HG03520 (cell line): ENCODE results near the gene WNT7B.

Experiments
- ATAC-seq: cut with Tn5 transposase; IDR thresholded peaks from one replicate; pipeline ENCODE4 v1.9.1; 2021; ENCODE audit warnings: mild to moderate bottlenecking, moderate library complexity; ENCODE audit not compliant: unreplicated experiment

Gene WNT7B

DNA sequence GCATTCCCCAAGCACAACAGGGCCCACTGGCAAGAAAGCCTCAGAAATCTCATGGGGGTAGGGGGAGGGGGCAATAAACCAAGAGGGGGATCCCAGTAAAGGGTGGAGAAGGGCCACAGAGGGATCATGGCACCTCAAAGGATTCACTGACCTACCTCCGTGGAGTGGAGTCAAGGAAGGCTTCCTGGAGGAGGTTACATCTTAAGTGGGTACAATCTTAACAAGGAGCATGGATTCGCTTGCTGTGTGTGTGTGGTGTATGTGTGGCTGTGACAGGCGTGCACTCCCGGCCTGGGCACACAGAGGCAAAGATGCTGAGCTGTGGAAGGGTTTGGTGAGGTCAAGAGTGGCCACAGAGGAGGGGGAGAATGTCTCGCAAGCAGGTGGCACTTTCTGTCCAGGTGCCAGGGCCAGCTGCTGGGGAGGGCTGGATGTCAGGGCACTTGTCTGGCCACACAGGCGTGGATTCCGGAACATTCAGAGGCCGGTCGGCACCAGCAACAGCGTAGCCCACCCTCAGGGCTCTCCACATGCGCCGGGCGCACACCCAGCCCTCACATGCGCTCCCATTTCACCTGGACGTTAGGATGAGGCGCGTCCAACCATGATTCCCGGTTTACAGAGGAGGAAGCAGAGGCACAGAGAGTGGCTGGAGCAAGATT, 43.3 kb downstream of the WNT7B start:
- ATAC-seq = no peak

DNA sequence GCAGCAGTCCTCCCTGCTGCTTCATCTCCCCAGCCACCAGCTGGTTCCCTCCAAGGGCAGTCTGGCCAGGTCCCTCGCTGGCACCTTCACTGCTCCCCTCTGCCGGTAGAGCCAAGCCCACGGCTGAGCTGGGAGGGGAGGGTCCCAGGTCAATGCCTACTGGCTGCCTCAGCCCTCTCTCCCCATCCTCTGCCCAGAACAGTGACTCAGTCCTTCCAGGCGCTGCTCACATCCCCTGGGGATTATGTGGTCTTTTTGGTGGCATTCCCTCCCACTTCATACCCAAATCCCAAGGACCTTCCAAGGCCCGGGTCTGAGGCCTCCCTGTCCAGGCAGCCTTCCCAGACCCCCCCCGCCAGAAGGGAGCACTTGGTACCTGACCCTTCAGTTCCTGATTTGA, 44.9 kb downstream of the WNT7B start:
- no peak for ATAC-seq

DNA sequence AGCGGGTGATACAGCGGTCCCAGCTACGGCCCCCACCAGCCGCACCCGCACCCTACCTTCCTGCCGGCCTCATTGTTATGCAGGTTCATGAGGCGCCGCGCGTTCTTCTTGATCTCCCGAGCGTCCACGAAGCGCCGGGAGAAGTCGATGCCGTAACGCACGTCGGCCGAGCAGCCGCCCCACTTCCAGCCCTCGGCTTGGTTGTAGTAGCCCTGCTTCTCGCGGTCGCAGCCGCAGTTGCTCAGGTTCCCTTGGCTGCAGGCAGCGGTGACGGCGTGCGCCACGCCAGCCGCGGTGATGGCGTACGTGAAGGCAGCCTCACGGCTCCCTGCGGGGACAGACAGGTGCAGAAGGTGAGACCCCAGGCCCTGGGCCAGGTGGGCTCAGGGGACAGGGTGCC, 45.9 kb downstream of the WNT7B start:
- ATAC-seq = no peak

DNA sequence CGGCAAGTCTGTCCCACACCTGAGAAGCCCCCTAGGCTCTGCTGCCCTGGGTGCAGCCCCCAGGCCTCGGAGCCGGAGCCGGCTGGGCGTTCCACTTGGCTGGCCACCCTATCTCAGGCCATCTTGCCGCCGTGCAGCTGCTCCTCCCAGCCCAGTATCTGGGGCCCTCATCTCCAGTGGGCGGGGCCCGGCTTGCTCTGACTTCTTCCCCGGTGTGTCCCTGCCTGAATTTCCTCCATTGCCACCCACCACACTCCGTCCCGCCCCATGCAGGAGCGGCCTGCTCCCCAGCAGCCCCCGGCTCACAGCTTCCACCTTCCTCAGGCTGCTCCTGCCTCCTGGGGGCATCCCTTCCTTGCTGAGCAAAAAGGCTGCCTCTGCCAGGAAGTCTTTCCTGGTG, 46.6 kb downstream of the WNT7B start:
- no peak for ATAC-seq

DNA sequence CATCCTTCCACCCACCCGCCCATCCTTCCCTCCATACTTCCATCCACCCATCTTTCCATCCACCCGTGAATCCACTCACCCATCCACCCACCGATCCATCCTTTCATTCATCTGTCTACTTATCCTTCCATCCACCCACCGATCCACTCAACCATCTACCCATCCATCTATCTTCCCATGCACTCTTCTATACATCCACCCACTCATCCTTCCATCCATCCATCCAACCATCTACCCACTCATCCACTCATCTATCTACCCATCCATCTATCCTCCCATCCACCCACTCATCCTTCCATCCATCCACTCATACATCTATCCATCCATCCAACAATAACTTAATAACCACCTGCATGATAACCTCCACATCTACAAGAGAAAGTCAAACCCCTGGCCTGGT, 47.3 kb downstream of the WNT7B start:
- ATAC-seq = no peak

DNA sequence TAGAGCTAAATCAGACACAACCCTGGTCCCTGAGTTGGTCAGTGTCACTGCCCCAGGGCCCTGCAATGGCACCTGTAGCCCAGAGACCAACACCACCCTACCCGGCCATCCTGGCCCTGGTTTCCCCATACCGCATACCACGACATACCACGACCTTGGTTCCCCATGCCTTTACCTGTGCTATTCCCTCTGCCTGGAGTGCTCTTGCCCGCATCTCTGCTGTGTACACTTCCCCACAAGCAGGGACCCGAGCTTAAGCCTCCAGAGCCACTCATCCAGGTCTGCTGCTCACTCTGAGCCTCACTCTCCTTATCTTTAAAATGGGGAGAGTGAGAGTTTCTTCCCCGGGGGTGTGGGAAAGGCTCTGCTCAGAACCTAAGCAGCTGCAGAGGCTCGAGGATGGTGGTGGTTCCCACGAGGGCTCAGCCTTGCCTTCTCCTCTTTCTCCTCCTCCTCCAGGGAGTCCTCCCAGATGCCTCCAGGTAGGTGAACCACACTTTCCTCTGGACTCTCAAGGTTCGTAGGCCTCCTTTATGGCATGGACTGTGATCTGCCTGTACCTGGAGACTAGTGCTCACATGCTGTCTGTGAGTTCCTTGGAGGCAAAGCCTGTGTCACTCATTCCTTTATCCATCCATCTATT, 48.1 kb downstream of the WNT7B start:
- ATAC-seq = no peak

DNA sequence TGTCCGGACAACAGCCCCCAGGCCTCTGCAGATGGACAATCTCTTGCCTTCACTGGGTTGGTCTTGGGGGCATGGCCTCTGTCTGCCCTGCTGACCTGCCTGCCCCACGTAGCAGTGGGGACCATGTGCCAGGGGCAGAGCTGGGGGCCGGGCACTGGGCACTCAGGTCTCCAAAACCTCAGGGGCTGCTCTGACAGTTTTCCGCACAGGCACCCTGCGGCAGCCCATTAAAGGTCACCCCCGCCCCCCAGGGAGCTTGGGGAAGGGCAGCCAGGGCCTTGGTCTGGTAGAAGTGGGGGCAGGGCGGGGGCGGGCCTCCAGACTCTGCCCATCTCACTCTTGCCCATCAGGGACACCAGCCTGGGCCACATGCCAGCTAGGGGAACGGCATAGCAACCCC, 49.9 kb downstream of the WNT7B start:
- ATAC-seq = no peak

DNA sequence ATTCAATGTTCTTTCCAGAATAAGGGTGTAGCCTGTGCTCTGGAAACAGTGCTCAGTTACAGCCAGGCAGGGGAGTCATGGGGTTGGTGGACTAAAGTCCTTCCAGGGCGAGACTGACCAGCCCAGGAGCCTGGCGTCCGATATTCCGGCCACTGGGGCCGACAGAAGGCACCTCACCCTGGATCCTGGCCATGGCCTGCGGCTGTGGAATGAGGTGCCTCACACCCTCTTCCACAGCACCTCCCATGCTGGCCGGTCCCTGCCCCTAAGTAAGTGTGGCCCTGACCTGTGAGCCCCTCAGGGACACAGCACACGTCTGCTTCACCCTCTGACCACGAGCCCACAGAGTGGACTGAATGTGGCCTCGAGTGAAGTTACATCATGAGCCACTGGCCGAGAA, 50.5 kb downstream of the WNT7B start:
- no peak for ATAC-seq

DNA sequence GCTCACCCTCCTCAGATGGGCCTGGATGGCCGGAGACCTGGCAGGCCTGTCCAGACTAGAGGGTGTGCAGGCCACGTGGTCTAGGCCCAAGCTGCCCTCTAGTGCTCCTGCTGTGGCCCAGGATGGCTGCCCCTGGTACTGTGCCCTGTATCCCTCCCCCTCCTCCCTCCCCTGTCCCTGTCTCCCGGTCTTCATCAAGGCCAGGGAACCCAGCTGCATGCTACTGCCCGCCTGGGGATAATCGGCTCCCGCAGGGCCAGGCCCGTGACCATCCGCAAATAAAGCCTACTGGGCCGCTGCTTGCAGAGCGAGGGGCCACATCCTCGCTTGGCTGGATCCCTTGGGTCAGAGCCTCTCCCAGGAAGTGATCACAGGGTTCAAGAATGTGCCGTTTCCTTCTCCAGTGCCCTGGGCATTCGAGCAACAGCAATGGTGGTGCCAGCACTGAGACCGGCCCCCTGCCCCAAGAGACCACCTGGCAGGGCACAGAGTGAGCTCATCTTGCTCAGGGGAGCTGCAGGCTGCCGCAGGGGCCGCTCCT, 51.1 kb downstream of the WNT7B start:
- no peak for ATAC-seq

DNA sequence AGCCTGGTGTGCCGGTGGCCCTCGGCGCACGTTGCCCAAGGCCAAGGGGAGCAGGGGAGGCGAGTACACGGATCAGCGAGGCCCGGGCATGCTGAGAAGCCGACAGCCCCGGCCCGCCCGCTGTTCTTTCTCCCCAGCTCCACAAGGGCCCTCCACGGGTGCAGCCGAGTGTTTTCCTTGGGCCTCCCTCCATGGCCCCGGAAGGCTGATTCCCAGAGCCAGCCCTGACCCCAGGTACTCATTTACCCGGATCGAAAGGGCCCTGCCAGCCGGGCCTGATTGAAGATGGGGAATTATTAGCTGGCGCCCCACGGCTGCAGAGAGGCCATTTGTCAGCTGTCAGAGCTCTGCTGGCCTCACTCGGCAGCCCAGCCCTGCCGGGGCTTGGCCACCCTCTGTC, 53.1 kb downstream of the WNT7B start:
- no peak for ATAC-seq

DNA sequence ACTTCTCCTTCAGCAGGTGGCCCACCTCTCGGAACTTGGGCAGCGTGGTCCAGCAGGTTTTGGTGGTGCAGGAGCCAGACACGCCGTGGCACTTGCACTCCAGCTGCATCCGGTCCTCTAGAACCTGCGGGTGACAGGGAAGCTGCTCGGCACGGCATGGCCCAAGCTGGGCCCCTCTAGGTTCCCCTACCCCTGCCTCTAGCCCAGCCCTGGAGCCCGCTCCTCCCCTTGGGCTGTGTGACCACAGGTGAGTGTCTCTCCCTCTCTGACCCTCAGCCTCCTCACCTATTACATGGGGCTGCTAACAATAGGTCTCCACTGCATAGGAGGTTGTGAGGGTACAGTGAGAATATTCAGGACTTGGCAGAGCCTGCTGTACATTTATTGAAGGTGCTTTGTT, 53.8 kb downstream of the WNT7B start:
- no peak for ATAC-seq

DNA sequence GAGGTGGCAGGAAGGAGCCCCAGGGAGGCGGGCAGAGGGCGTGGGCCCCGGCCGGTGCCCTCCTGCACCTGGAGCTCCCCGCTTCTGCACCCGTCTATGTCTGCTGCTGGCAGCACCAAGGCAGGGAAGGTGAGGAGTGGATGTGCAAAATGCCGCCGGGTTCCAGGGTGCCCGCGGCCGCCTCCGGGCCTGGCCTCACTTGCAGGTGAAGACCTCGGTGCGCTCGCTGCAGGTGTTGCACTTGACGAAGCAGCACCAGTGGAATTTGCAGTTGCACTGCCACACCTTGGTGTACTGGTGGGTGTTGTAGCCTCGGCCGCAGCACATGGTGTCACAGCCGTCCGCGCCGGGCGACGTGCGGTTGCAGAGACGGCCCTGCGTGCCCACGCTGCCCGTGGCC, 54.3 kb downstream of the WNT7B start:
- ATAC-seq = no peak

DNA sequence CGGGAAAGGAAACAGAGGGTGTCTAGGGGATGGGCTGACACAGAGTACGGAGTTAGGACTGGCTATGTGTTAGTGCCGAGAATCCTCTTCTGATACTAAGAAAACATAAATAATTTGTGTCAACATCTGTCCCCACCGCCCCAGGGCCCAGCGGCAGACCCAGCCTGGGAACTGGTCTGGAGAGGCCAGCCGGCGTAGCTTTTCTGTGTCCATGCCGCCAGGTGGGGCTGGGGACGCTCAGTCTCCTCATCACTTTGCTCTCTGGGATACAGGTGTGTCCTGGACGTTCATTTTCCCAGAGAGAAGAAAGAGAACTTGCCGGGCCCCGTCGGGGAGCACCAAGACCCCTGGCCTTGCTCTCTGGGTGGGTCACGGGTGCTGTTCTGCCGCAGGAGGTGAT, 54.7 kb downstream of the WNT7B start:
- ATAC-seq = no peak

DNA sequence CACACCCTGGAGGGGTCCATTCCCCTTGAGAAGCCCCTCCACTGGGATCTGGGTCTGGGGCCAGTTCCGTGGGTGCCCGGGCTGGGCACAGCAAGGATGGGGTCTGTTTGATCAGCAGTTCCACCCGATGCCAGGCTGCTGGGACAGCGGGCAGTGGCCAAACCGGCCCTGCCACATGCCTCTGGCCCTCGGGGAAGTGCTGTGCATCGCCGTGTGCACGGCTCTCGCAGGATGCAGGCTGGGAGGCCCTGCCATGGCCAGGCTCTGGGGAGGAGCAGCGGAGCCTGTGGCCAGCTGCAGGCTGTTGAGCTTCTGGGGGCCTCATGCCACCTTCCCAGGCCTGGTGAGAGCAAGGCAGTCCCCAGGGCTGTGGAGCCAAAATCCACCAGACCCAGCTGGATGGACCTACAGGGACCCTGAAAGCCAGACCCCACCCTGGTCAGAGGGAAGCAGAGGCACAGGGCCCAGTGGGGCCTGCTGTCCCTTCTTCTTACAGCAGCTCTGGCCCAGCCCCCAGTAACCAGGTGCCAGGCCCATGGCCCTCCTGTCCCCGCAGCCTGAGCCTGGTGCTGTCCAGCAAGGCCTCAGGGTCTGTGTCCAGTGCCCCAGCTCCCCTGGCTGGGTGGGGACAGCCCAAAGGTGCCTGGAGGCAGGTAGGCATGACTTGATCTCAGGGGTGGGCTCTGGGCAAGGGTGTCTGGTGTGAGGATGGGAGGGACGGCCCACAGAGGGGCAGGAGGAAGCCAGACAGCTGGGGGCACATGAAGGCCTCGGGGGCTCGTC, 57.3 kb downstream of the WNT7B start:
- ATAC-seq = no peak

DNA sequence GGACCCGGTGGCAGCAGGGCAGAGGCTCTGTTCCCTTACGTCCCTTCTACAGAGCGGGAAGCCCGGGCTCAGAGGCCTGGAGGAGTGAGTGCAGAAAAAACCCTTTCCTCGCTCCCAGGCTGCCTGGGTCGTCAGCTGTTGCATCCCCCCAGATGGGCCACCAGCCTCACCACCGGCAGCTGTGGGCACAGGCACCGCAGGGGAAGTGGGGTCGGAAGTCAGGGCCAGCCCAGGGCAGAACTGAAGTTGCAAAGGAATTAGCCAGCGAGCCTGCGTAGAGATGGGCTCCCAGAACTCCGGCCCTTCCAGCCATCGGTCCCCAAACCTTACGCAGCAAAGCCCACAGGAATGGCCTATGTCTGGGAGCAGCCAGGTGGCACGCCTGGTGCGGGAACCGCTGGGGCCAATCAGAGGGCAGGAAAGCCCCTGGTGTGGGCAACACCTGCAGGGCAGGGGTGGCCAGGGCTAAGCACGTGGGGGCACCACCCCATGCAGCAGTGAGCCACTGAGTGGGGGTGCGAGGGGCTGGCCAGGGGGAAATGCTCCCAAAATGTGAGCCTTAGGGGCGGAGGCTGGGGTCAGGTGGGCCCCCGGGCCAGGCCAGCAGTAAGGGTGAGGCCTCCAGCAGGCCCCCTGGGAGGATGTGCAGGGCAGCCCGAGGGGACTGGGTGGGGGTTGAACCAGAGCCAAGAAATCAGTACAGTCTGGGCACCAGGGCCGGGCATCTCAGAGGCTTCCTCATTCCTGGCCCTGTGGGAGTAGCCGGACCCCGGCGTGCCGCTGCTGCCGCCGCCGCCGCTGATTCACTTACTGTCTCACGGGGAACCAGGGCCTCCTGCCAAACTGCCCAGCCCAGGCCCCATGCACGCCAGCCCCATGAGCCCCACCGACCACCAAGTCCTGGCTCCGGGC, 58.2 kb downstream of the WNT7B start:
- ATAC-seq = no peak

DNA sequence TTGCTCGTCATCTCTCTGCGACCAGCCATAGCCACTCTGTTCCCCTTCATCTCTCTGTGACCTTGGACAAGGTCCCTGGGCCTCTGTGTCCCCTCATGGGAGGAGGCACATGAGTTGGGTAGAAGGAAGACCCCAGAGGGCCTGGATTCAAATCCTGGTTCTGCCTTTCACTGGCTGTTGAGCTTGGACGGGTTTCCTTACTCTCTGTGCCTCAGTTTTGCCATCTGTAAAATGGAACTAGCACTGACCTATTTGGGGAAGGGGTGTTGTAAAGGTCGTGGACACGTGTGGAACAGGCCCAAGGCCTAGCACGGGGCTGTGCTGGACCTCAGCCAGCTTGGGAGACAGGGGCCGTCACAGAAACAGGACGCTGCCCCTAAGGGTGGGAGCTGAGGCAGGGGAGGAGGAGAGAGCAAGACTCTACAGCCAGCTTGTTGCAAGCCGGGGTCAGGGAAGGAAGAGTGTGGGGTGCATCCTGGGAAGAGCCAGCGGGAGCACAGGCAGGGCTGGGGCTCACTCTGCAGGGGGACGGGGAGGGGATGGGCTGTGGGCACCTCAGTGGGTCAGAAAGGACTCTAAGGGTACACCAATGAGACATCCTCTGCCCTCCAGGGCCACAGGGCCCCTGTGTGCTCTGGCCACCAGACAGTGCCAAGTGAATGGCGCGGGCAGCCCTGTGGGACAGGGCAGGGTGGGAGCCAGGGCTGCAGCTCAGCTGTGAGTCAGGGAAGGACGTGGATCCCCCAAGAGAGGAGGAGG, 59.1 kb downstream of the WNT7B start:
- no peak for ATAC-seq

DNA sequence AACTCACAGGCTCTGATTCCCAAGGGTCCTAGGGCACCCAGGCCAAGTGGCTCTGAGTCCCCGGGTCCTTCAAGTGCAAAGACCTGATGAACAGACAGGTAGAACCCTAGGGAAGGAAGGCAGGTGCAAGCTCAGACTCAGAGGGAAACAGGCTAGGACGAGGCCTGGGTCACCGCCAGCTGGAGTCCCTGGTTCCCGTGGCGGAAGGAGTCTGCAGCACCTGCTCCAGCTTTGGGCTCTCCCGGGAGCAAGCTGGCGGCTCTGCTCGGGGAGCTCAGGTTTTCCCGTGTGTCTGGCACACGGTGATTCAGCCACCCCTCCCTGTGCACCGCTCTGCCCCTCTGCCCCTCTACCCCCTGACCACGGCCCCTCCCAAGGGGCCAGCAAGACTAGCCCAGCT, 59.8 kb downstream of the WNT7B start:
- no peak for ATAC-seq

DNA sequence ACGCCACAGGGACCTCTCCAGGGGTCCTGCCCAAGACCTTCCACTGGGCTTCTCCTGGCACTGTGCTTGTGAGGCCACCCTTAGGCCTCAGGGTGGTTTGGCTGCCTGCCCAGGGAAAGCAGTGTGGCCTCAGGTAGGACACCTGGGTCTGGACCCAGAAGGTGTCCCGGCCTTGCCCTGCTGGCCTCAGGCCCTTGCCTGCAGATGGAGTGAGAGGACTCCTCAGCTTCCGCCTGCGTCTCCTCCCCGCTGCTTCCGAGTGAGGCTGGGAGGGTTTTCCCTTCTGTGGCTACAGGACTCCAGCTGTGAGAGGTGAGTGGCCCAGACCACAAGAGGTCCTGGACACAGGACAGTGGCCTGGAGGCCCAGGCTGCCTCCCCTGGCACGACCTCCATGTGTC, 60.4 kb downstream of the WNT7B start:
- ATAC-seq = no peak

DNA sequence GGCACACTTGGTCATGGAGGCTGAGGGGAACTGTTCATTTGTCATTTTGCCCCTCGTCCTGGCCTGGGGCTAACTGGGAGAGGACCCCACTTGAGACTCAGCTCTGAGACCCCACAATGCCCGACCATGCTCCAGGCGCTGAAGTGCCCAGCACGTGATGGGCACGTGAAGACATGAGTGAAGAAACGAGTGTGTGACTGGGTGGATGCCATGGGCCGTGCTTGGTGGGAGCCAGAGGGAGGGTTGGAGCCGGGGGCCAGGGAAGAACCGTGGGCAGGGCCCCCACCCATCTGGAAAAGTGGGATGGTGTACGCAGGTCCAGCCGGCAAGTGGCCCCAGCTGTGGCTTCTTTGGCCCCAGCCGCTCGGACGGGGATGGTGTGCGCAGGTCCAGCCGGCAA, 61.1 kb downstream of the WNT7B start:
- no peak for ATAC-seq

DNA sequence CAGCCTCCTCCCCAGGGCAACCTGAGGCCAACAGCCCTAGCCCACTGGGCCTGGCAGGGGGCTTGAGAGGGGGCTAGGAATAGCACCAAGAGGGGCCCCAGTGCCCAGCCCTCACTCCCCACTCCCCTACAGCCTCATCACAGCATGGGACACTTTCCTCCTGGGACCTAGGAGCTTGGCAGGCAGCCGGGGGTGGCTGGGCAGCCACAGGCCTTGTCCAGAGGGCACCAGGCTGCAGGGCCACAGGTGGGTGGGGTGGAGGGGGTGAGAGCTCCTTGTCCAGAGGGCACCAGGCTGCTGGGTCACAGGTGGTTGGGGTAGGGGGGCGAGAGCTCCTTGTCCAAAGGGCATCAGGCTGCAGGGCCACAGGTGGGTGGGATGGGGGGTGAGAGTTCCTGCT, 61.8 kb downstream of the WNT7B start:
- ATAC-seq = no peak
